Measurements from ENCODE around the gene SEMA5A.

Gene SEMA5A

DNA sequence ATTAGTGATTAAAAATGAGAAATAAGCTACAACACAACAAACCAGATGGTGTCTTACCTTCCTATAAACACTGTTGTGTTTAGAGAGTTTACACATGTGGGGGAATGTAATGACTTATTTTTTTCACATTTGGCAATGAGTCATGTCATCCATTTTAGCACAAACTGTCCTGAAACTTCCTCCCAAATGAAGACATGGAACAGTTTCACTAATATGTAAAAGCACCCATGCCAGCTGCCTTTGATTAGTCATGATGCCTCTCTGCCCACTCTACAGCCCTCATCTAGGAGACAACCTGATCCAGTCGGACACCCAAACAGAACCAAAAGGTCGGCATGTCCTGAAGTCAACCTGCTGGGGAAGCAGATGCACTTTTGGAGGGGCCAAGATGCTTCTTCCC is 98.2 kb downstream of the SEMA5A start:
- no peak overlapping the region for H3K4me3 ChIP-seq (ENCODE audit: low read length)
- no peak for TF ChIP-seq CTCF (conservative IDR thresholded peaks at IDR 0.05; ENCODE audit: low read length)
- no peak for DNase-seq (ENCODE audit: low read depth)

DNA sequence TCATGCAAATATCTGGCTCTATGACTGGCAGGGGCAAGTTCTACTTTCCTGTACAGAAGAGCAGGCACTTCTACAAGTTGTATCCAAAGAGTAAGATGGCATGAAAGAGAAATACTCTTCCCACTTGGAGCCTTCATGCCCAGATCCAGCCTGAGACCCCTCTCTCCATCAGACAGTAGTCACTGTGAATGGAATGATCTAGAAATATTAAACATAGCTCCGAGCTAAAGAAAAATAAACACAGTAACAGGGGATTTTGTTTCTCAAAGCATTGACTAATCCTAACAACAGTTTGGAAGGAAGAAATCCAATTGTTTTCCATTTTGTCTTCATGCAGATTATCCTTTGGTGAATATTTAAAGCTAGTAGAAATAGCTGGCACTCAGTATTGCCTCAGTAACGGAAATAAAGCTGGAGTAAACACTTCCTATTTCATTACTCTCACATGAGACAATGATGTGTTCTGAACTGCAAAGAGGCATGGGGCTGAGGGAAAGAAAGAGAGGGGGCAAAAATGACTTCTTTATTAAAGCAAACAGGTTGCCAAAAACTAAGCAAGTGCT is 100.0 kb downstream of the SEMA5A start:
- DNase-seq (ENCODE audit: low read depth), result no peak
- no peak overlapping the region for H3K4me3 ChIP-seq (ENCODE audit: low read length)
- no peak for TF ChIP-seq CTCF (conservative IDR thresholded peaks at IDR 0.05; ENCODE audit: low read length)

GRCh38 chr5:9444346-9444745 is 101.5 kb downstream of the SEMA5A start:
- no peak for TF ChIP-seq CTCF (conservative IDR thresholded peaks at IDR 0.05; ENCODE audit: low read length)

DNA sequence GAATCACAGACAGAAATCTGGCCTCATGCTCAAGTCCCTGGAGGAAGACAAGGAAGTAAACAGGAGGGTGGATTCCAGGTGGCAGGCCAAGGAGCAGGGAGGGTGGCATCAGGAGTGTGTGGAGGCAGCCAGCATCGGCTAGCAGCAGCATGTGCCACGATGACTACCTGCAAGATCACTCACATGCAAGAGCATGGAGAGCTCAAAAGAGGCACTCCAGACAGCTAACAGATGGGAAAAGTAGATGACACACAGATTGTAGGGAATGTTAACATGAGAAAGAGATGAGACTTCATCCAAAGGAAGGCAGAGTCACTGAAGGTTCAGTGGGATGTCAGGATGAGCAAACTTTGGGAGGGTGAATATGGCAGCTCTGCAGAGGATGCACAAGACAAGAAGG is 104.3 kb downstream of the SEMA5A start:
- DNase-seq (ENCODE audit: low read depth), result no peak
- TF ChIP-seq CTCF (conservative IDR thresholded peaks at IDR 0.05; ENCODE audit: low read length), result no peak
- H3K4me3 ChIP-seq (ENCODE audit: low read length), result no peak overlapping the region

More at GRCh38 chr5:9444346-9444745, 101.5 kb downstream of the SEMA5A start:
- DNase-seq (ENCODE audit: low read depth), result no peak
- H3K4me3 ChIP-seq (ENCODE audit: low read length), result no peak overlapping the region

GRCh38 chr5:9440517-9440916 is 105.4 kb downstream of the SEMA5A start:
- no peak overlapping the region for H3K4me3 ChIP-seq (ENCODE audit: low read length)
- no peak for TF ChIP-seq CTCF (conservative IDR thresholded peaks at IDR 0.05; ENCODE audit: low read length)
- DNase-seq (ENCODE audit: low read depth), result peak; percentile 79

- no peak for DNase-seq (ENCODE audit: low read depth)
- TF ChIP-seq CTCF (conservative IDR thresholded peaks at IDR 0.05; ENCODE audit: low read length), result no peak
- H3K4me3 ChIP-seq (ENCODE audit: low read length), result no peak overlapping the region
Observed at GRCh38 chr5:9439531-9440292, 106.2 kb downstream of the SEMA5A start.
